Left ventricle myocardium inferior (tissue), 1 donor: ENCODE data around the gene PHLPP1. TPM values are rescaled to one million over a fixed set of nuclear protein-coding genes. Genes with fewer than 3 reads are reported as not detected.
"Not testable (repeated sequence)": the region's sequence is repeated elsewhere in the genome, so short reads cannot be mapped to it uniquely, and the experiment has no call there.

Source experiments
- DNase-seq: peaks from one replicate; pipeline ENCODE4 v3.0.0-alpha.2; 2020
- H3K27ac ChIP-seq: fragments of 200-600 bp; replicated peaks from 2 replicates; pipeline ENCODE4 v1.8.0; 2021
- H3K27me3 ChIP-seq: fragments of 200-600 bp; 2 replicates; pipeline ENCODE4 v1.8.0; 2021; ENCODE audit warnings: low read depth
- H3K36me3 ChIP-seq: fragments of 200-600 bp; 2 replicates; pipeline ENCODE4 v1.8.0; 2021
- H3K4me1 ChIP-seq: fragments of 200-600 bp; 2 replicates; pipeline ENCODE4 v1.8.0; 2021
- H3K4me3 ChIP-seq: fragments of 200-600 bp; 2 replicates; pipeline ENCODE4 v1.8.0; 2021; ENCODE audit warnings: mild to moderate bottlenecking, moderate library complexity
- H3K9me3 ChIP-seq: fragments of 200-600 bp; replicated peaks from 2 replicates; pipeline ENCODE4 v1.8.0; 2021
- CTCF ChIP-seq: fragments of 200-600 bp; IDR thresholded peaks from 2 replicates; pipeline ENCODE4 v1.8.0; 2021; ENCODE audit warnings: antibody characterized with exemption, mild to moderate bottlenecking, borderline replicate concordance
- intact Hi-C: fragments of 100-400 bp; cut with micrococcal nuclease; formaldehyde crosslinking; loops from one replicate; pipeline ENCODE4 v1.11.0; 2022
- total RNA-seq: library from RNA; stranded (reverse); fragmentation: NEBNext Ultra II Directional; extraction: Animal tissue kit (Norgen Biotek cat#: 25700); gene quantifications from one replicate; pipeline ENCODE4 v1.2.1, GENCODE V29; 2021
- donor health status: DM: no; HTN: yes; CAD: no; lungs with severe emphysema.

The PHLPP1 gene
- total RNA-seq, 1 donor from 2014 or later, result 5.9 TPM

DNA sequence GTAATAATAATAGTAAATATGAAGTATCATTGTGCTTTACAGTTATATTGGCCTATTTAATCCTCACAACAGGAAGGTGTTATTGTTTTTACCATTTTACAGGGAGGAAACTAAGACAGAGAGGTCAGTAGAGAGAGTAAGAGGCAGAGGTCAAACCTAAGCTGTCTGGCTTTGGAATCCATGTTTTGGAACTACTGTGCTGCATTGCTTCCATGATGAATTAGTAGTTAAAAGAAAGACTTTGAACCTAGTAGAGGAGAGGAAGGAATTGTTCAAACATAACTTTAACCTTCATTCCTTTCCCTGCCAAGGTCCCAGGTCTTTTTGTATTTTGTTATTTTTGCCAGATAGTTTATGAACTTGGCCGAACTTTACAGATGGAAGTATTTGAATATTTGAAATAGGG lies 80.9 kb downstream of the PHLPP1 start:
- TF ChIP-seq CTCF, result no peak
- no peak for DNase-seq
- intact Hi-C loops, result no loop called here

DNA sequence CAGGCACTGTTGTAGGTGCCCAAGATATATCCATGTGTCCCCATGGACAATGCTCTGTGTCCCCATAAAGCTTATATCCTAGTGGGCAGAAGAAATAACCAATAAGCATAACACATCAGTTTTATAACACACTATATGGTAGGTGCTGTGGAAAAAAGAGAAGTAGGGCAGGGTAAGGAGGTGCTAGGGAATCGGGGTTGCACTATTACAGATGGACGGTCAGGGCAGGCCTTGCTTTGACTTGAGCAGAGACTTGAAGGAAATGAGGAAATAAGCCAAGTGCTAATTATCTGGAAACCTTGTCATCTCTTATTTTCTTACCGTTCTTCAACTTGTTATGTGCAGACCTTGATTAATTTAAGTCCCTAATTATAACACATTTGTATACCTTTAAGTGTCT lies 82.0 kb downstream of the PHLPP1 start:
- intact Hi-C loops, result no loop called here
- H3K4me3 ChIP-seq, result no peak overlapping the region
- no peaks in the 10 kb centered on the region for H3K36me3 ChIP-seq
- H3K27me3 ChIP-seq, result no peaks in the 10 kb centered on the region
- DNase-seq, result no peak
- H3K27ac ChIP-seq, result no peak overlapping the region
- H3K9me3 ChIP-seq, result no peaks in the 10 kb centered on the region
- H3K4me1 ChIP-seq, result peaks cover 21% of the 10 kb centered on the region
- no peak for TF ChIP-seq CTCF

More for the DNA sequence above, 80.9 kb downstream of the PHLPP1 start:
- Histone ChIP-seq H3K27me3 (no peaks in the 10 kb centered on the region), H3K4me1 (peaks cover 28% of the 10 kb centered on the region), H3K36me3 (no peaks in the 10 kb centered on the region), H3K27ac (no peak overlapping the region), H3K9me3 (no peaks in the 10 kb centered on the region), H3K4me3 (no peak overlapping the region)

DNA sequence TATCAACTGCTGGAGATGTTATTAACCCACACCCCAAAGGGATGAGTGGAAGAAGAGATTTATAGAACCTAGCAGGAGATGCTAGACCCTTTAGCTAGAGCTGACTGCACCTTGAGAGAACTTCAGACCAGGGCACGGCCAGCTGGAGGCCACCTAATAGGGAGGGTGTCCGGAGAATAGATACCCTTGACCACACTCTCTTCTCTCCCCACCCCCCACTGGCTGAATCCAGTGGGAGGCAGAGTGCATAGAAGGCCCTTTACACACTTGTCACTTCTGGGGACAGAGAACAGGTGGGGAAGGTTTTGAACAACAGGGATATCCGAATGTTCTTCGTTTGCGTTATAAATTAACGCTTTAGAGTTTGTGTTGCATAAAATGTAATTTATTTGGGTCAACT lies 84.6 kb downstream of the PHLPP1 start:
- intact Hi-C loops, result no loop called here
- no peak for TF ChIP-seq CTCF
- DNase-seq, result no peak
- H3K4me1 ChIP-seq, result peaks cover 21% of the 10 kb centered on the region
- no peaks in the 10 kb centered on the region for H3K36me3 ChIP-seq
- no peaks in the 10 kb centered on the region for H3K27me3 ChIP-seq
- no peak overlapping the region for H3K27ac ChIP-seq
- H3K9me3 ChIP-seq, result no peaks in the 10 kb centered on the region
- H3K4me3 ChIP-seq, result no peak overlapping the region

DNA sequence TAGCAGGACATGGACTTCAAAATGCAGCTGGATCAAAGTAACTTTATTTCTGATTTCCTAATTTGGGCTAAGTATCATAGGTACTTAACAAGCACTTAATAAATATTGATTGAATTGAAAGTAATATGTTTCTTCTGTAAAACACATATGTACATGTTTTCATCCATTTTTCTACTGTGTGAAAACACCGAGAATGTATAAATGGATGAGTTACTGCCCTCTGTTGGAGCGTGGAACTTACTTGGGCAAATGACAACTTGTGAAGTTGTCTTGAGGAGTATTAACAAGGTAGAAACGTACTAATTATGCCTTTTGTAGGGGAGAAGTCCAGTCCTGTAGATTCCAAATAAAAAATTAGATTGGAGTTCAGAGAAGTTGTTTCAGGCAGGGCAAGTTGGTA lies 87.2 kb downstream of the PHLPP1 start:
- TF ChIP-seq CTCF, result peak; percentile 31
- Histone ChIP-seq H3K4me1 (peaks cover 13% of the 10 kb centered on the region), H3K27ac (no peak overlapping the region), H3K9me3 (no peaks in the 10 kb centered on the region), H3K36me3 (no peaks in the 10 kb centered on the region), H3K27me3 (no peaks in the 10 kb centered on the region), H3K4me3 (no peak overlapping the region)
- no peak for DNase-seq
- intact Hi-C loops, result no loop called here

- H3K27ac ChIP-seq, result no peak overlapping the region
- no peak overlapping the region for H3K4me3 ChIP-seq
- no peak for TF ChIP-seq CTCF
- no peak for DNase-seq
- H3K36me3 ChIP-seq, result no peaks in the 10 kb centered on the region
- peaks cover 4% of the 10 kb centered on the region for H3K4me1 ChIP-seq
- intact Hi-C loops, result no loop called here
- H3K27me3 ChIP-seq, result no peaks in the 10 kb centered on the region
- H3K9me3 ChIP-seq, result no peaks in the 10 kb centered on the region
Observed at GRCh38 chr18:62807396-62807795, 92.1 kb downstream of the PHLPP1 start.

DNA sequence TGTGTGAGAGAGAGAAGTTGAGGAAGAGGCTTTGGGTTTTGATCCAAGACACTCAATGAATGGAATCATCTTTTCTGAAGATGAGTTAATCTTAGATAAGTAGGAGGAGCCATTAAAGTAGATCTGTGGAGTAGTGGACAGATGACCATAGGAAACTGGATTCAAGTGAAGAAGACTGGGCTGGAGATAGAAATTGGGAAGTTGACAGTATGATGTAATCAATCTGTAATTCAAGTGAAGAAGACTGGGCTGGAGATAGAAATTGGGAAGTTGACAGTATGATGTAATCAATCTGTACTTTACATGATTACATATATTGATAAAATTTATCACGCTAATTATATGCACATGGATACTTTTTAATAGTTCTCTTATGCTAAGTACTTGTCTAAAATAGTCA lies 92.8 kb downstream of the PHLPP1 start:
- intact Hi-C loops, result no loop called here
- no peak overlapping the region for H3K27ac ChIP-seq
- H3K4me3 ChIP-seq, result no peak overlapping the region
- H3K36me3 ChIP-seq, result no peaks in the 10 kb centered on the region
- DNase-seq, result no peak
- no peak for TF ChIP-seq CTCF
- H3K9me3 ChIP-seq, result no peaks in the 10 kb centered on the region
- H3K4me1 ChIP-seq, result peaks cover 6% of the 10 kb centered on the region
- no peaks in the 10 kb centered on the region for H3K27me3 ChIP-seq

- H3K4me3 ChIP-seq, H3K27me3 ChIP-seq, DNase-seq, H3K36me3 ChIP-seq, H3K9me3 ChIP-seq, H3K27ac ChIP-seq, intact Hi-C loops: not testable (repeated sequence)
- H3K4me1 ChIP-seq, result peaks cover 19% of the 10 kb centered on the region
Observed at GRCh38 chr18:62809445-62809844, 94.1 kb downstream of the PHLPP1 start.
